Small intestine (tissue), 7 donors: ENCODE results near the gene LEPROT. TPM values are rescaled to one million over a fixed set of nuclear protein-coding genes. Genes with fewer than 3 reads are reported as not detected.
"Not testable (repeated sequence)": the region's sequence is repeated elsewhere in the genome, so short reads cannot be mapped to it uniquely, and the experiment has no call there.

Experiments
- DNase-seq, 2 donors: peaks; one replicate each; pipeline versions ENCODE4 v3.0.0 to v3.0.0-alpha.2; 2013
- FAIRE-seq: peaks from 2 replicates; lab custom pipeline; 2012; peaks lifted over from hg19 to GRCh38; lab: Jason Lieb, UNC
- H3K27ac ChIP-seq, 3 donors: one replicate each; pipeline ENCODE4 v1.5.1; 2013; ENCODE audit warnings: low read length in 2 of 3, mild to moderate bottlenecking in 2 of 3, control low read depth in 1 of 3, inconsistent platforms in 1 of 3, low read depth in 1 of 3, moderate library complexity in 1 of 3
- H3K27me3 ChIP-seq, 3 donors: one replicate each; pipeline ENCODE4 v1.6.1; 2013; ENCODE audit warnings: low read length in 3 of 3, inconsistent platforms in 1 of 3; ENCODE audit not compliant: control insufficient read depth in 3 of 3, insufficient read depth in 3 of 3
- H3K36me3 ChIP-seq, 3 donors: one replicate each; pipeline ENCODE4 v1.6.1; 2013; ENCODE audit warnings: low read length in 3 of 3, inconsistent platforms in 1 of 3, low read depth in 1 of 3, mild to moderate bottlenecking in 1 of 3, moderate library complexity in 1 of 3; ENCODE audit not compliant: control insufficient read depth in 3 of 3, insufficient read depth in 2 of 3
- H3K4me1 ChIP-seq, 3 donors: one replicate each; pipeline ENCODE4 v1.6.1; 2013; ENCODE audit warnings: low read length in 2 of 3, inconsistent platforms in 1 of 3, low read depth in 1 of 3, mild to moderate bottlenecking in 1 of 3, moderate library complexity in 1 of 3; ENCODE audit not compliant: control insufficient read depth in 3 of 3, insufficient read depth in 2 of 3
- H3K4me3 ChIP-seq, 3 donors: one replicate each; pipeline ENCODE4 v1.5.1; 2013; ENCODE audit warnings: low read length in 3 of 3, control low read depth in 1 of 3, inconsistent platforms in 1 of 3, low read depth in 1 of 3, mild to moderate bottlenecking in 1 of 3, moderate library complexity in 1 of 3
- H3K9me3 ChIP-seq, 2 donors: one replicate each; pipeline ENCODE4 v1.6.1; 2013; ENCODE audit warnings: low read depth in 1 of 2, low read length in 1 of 2; ENCODE audit not compliant: control insufficient read depth in 2 of 2, insufficient read depth in 1 of 2
- WGBS, 3 donors: extraction: QIAGEN DNeasy Blood & Tissue Kit; methylation state at CpG; one replicate each; pipeline ENCODE4 v1.1.7; 2013; 5-methylcytosine and 5-hydroxymethylcytosine counted together
- polyA plus RNA-seq, 4 donors: library from polyadenylated mRNA; stranded (reverse) in 3 of 4; unstranded in 1 of 4; fragments of 200-250 nt in 3 of 4; fragments of 120-200 nt in 1 of 4; gene quantifications; one replicate each; pipeline versions ENCODE4 v1.2.1 to v1.2.3, GENCODE V29; 2013
- donor health status: healthy with polysubstance abuse.
- donor health status: control.
- donor health status: control.
- donor health status: Bipolar disorder and iron deficiency.
- donor health status: healthy.

Gene LEPROT
- polyA plus RNA-seq, 4 donors, result 14.1 to 61.5 (median 25.2) TPM

DNA sequence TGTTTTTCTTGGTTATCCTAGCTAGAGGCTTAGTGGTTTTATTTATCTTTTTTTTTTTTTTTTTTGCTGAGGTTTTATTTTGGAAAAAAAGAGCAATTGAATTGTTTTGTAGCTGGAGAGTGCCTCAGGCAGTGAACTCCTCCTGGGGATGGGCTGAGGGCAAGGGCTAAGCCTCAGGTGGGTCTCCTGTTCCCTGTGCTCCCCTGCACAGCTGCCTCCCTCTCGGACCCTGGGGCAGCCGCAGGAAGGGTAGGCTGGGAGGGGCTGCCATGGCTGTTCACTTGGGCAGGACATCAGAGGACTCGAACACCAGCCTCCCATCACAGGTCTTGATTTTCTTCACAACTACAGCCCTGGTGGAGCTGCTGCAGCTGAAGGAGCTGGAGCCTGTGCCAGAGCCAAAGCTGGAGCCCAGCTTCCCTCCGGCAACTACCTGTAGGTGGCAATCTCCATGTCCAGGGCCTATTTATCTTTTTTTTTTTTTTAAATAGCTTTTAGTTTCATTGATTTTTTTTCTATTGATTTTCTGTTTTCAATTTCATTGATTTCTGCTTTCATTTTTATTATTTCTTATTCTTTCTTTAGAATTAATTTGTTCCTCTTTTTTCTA, 28.9 kb downstream of the LEPROT start:
- H3K4me3 ChIP-seq, result no peak overlapping the region
- H3K9me3 ChIP-seq, result no peaks in the 10 kb centered on the region
- peak; percentile 23 for FAIRE-seq
- H3K27ac ChIP-seq, result no peak overlapping the region
- no peak for DNase-seq
- H3K4me1 ChIP-seq, result no peaks in the 10 kb centered on the region
- 78 to 93% (median 84%) methylated on average over 4 of the region's 4 CpGs for WGBS, 3 donors
- H3K27me3 ChIP-seq, result no peaks in the 10 kb centered on the region
- no peaks in the 10 kb centered on the region for H3K36me3 ChIP-seq

DNA sequence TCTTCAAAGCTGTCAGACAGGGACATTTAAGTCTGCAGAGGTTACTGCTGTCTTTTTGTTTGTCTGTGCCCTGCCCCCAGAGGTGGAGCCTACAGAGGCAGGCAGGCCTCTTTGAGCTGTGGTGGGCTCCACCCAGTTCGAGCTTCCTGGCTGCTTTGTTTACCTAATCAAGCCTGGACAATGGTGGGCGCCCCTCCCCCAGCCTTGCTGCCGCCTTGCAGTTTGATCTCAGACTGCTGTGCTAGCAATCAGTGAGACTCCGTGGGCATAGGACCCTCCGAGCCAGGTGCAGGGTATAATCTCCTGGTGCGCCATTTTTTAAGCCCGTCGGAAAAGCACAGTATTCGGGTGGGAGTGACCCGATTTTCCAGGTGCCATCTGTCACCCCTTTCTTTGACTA, 35.2 kb downstream of the LEPROT start:
- not testable (repeated sequence) for DNase-seq, FAIRE-seq, H3K9me3 ChIP-seq, H3K27me3 ChIP-seq, H3K27ac ChIP-seq, H3K4me1 ChIP-seq, H3K4me3 ChIP-seq, H3K36me3 ChIP-seq
- 40 to 82% (median 80%) methylated on average over 1 to 10 of the region's 10 CpGs for WGBS, 3 donors

DNA sequence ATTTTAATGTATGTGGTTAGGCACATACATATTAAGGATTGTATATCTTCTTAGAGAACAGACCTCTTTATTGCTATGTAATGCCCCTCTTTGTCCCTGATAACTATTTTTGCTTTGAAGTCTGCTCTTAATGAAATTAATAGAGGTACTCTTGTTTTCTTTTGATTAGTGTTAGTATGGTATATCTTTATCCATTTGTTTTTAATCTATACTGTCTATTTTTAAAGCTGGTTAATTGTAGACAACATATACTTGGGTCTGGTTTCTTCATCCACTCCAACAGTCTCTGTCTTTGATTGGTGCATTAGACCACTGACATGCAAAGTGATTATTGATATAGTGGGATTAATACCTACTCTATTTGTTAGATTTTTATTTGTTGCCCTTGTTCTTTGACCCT, 36.0 kb downstream of the LEPROT start:
- Histone ChIP-seq H3K27ac (no peak overlapping the region), H3K4me3 (no peak overlapping the region), H3K9me3 (no peaks in the 10 kb centered on the region), H3K36me3 (no peaks in the 10 kb centered on the region), H3K4me1 (no peaks in the 10 kb centered on the region), H3K27me3 (no peaks in the 10 kb centered on the region)
- FAIRE-seq (no peak), DNase-seq (no peak)

DNA sequence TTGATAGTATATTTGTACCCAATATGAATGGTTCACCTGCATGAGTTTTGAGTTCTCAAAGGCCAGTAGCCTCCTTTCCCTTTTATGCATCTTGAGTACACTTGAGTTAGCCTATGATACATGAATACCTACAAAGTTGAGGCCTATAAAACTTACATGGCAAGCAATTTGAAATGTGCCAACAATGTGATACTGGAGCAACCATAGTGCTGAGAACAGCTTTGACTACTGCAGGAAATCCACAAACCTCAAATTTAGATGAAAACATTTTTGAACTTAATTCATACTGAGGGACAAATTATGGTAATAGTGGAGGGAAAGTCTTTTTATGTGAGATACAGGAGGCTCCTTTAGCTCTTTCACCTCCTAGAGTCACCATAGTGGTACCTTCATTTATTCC, 37.4 kb downstream of the LEPROT start:
- Histone ChIP-seq H3K27ac (no peak overlapping the region), H3K9me3 (no peaks in the 10 kb centered on the region), H3K4me3 (no peak overlapping the region), H3K36me3 (no peaks in the 10 kb centered on the region), H3K4me1 (no peaks in the 10 kb centered on the region), H3K27me3 (no peaks in the 10 kb centered on the region)
- no peak for FAIRE-seq
- DNase-seq, result no peak

DNA sequence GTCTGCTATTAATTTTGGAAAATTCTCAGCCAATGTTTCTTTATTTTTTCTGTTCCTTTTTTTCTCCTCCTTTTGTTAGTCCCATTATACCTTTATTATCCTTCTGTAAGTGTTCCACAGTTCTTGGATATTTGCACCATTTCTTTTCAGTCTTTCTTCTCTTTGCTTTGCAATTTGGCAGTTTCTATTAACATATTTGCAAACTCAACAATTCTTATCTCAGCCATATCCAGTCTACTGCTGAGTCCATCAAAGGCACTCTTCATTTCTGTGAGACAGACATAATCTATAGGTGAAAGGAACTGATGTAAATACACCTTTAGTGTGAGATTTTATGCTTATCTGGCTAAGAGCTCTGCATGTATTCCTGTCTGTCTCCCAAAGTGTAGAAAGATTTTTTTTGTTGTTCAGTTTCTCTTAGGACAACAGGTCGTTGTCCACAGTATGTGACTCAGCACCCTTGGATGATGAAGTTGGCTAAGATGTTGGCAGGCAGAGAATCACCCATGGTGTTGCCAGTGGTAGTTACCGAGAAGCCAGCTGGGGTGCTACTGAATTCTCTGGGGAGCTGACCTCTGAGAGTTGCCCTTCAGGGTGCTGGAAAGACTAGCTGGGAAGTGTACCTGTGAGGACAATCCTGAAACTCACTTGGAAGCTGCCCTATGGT, 38.4 kb downstream of the LEPROT start:
- Histone ChIP-seq H3K9me3 (no peaks in the 10 kb centered on the region), H3K36me3 (no peaks in the 10 kb centered on the region), H3K4me1 (no peaks in the 10 kb centered on the region), H3K4me3 (no peak overlapping the region), H3K27ac (no peak overlapping the region), H3K27me3 (no peaks in the 10 kb centered on the region)
- DNase-seq (no peak), FAIRE-seq (no peak)
- 74 to 84% (median 84%) methylated on average over 2 of the region's 2 CpGs for WGBS, 3 donors

DNA sequence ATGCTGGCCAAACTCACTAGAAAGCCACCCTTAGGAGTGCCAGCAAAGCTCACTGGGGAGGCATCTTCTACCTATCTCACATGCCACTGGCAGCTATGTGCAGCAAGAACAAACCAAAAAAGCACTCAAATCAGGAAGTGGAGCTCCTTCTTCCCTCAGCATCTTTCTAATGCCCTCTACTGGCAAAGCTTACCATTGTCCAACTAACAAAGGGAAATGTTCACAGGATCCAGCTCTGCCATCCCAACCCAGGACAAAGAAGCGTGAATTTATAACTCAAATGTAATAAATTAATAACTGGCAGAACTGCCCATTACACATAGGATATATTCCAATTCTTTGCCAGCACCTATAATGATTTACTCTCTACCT, 38.9 kb downstream of the LEPROT start:
- no peaks in the 10 kb centered on the region for H3K9me3 ChIP-seq
- no peak overlapping the region for H3K27ac ChIP-seq
- DNase-seq (peak in 1 of 2 donors; percentile 21), FAIRE-seq (no peak)
- H3K4me1 ChIP-seq, result no peaks in the 10 kb centered on the region
- H3K4me3 ChIP-seq, result no peak overlapping the region
- no peaks in the 10 kb centered on the region for H3K36me3 ChIP-seq
- WGBS, 3 donors, result 50 to 67% (median 61%) methylated on average over 1 of the region's 1 CpG
- H3K27me3 ChIP-seq, result no peaks in the 10 kb centered on the region

DNA sequence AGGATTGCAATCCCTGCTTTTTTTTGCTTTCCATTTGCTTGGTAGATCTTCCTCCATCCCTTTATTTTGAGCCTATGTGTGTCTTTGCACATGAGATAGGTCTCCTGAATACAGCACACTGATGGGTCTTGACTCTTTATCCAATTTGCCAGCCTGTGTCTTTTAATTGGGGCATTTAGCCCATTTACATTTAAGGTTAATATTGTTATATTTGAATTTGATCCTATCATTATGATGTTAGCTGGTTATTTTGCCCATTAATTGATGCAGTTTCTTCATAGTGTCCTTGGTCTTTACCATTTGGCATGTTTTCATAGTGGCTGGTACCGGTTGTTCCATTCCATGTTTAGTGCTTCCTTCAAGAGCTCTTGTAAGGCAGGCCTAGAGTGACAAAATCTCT, 45.4 kb downstream of the LEPROT start:
- FAIRE-seq, H3K4me3 ChIP-seq, H3K27me3 ChIP-seq, H3K36me3 ChIP-seq, H3K4me1 ChIP-seq, DNase-seq, H3K9me3 ChIP-seq, H3K27ac ChIP-seq: not testable (repeated sequence)
- WGBS, 3 donors, result 93 to 99% (median 97%) methylated on average over 1 of the region's 1 CpG

DNA sequence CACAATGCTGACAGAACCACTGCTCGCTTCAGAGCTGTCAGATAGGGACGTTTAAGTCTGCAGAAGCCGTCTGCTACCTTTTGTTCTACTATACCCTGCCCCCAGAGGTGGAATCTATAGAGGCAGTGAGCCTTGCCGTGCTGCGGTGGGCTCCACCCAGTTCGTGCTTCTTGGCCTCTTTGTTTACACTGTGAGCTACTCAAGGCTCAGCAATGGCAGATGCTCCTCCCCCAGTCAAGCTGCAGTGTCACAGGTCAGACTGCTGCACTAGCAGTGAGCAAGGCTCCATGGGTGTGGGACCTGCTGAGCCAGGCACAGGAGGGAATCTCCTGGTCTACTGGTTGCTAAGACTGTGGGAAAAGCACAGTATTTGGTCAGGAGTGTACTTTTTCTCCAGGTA, 47.1 kb downstream of the LEPROT start:
- Histone ChIP-seq H3K4me3 (no peak overlapping the region), H3K27ac (no peak overlapping the region), H3K4me1 (peaks cover 0 to 2% (median 0%) of the 10 kb centered on the region in 3 donors), H3K36me3 (no peaks in the 10 kb centered on the region), H3K9me3 (peaks cover 0 to 4% of the 10 kb centered on the region in 2 donors), H3K27me3 (no peaks in the 10 kb centered on the region)
- peak; percentile 47 to 75 for DNase-seq
- FAIRE-seq, result no peak
- 26 to 57% (median 32%) methylated on average over 6 of the region's 6 CpGs for WGBS, 3 donors
